Calu3 (cell line): ENCODE measurements around the gene DYNC1LI2. TPM values are rescaled to one million over a fixed set of nuclear protein-coding genes. Genes with fewer than 3 reads are reported as not detected.

Source experiments
- BruUV-seq: library from RNA; stranded (reverse); fragments of 400-500 nt; replicated peaks from 2 replicates; lab custom pipeline; 2021; lab: Mats Ljungman, UMichigan
- CTCF ChIA-PET: fragments of 300-600 bp; sonication (Branson Sonifier 250); formaldehyde crosslinking; loops from one replicate; lab custom pipeline; 2022; ENCODE audit warnings: antibody characterized with exemption; lab: Charles Lee
- DNase-seq: peaks from one replicate; pipeline ENCODE4 v3.0.0; 2022
- H3K27ac Mint-ChIP-seq: one replicate; pipeline ENCODE4 v1.8.0; 2022; ENCODE audit warnings: mixed read lengths; ENCODE audit not compliant: unreplicated experiment
- H3K27me3 Mint-ChIP-seq: one replicate; pipeline ENCODE4 v1.8.0; 2022; ENCODE audit warnings: mixed read lengths; ENCODE audit not compliant: unreplicated experiment
- H3K36me3 Mint-ChIP-seq: one replicate; pipeline ENCODE4 v1.8.0; 2022; ENCODE audit warnings: mild to moderate bottlenecking, moderate library complexity, mixed read lengths; ENCODE audit not compliant: insufficient read depth, unreplicated experiment
- H3K4me1 Mint-ChIP-seq: one replicate; pipeline ENCODE4 v1.8.0; 2022; ENCODE audit warnings: mild to moderate bottlenecking, low read depth, mixed read lengths; ENCODE audit not compliant: unreplicated experiment
- H3K4me3 Mint-ChIP-seq: one replicate; pipeline ENCODE4 v1.8.0; 2022; ENCODE audit warnings: mild to moderate bottlenecking, low read depth, moderate library complexity, mixed read lengths; ENCODE audit not compliant: unreplicated experiment
- H3K9me3 Mint-ChIP-seq: one replicate; pipeline ENCODE4 v1.8.0; 2022; ENCODE audit warnings: low read depth, mixed read lengths; ENCODE audit not compliant: unreplicated experiment
- CTCF ChIP-seq: fragments of 200-600 bp; IDR thresholded peaks from one replicate; pipeline ENCODE4 v1.8.0; 2022; ENCODE audit warnings: antibody characterized with exemption; ENCODE audit not compliant: unreplicated experiment
- intact Hi-C: fragments of 100-400 bp; cut with micrococcal nuclease; formaldehyde crosslinking; loops from one replicate; pipeline ENCODE4 v1.10.0; 2022; ENCODE audit not compliant: unreplicated experiment
- total RNA-seq: library from RNA; stranded (reverse); gene quantifications from 2 replicates; pipeline ENCODE4 v1.2.3, GENCODE V29; 2022

DYNC1LI2 gene
- total RNA-seq, 1 experiment from 2014 or later: 152 TPM

- H3K4me3 Mint-ChIP-seq: no peak overlapping the region
- BruUV-seq: no TSS peak
- CTCF ChIA-PET: interaction anchor here (0.6 kb wide), 1 partner anchor 155 kb away, joined by 5 read pairs; no protein-coding TSS in a partner anchor
- H3K36me3 Mint-ChIP-seq: peaks cover 6% of the 10 kb centered on the region
- DNase-seq: no peak
- no peaks in the 10 kb centered on the region for H3K9me3 Mint-ChIP-seq
- no peaks in the 10 kb centered on the region for H3K27me3 Mint-ChIP-seq
- TF ChIP-seq CTCF: no peak
- no peak overlapping the region for H3K27ac Mint-ChIP-seq
- peaks cover 14% of the 10 kb centered on the region for H3K4me1 Mint-ChIP-seq
- intact Hi-C loops: no loop called here
These were observed 69.1 kb downstream of the DYNC1LI2 start for GRCh38 chr16:66682271-66682670.

DNA sequence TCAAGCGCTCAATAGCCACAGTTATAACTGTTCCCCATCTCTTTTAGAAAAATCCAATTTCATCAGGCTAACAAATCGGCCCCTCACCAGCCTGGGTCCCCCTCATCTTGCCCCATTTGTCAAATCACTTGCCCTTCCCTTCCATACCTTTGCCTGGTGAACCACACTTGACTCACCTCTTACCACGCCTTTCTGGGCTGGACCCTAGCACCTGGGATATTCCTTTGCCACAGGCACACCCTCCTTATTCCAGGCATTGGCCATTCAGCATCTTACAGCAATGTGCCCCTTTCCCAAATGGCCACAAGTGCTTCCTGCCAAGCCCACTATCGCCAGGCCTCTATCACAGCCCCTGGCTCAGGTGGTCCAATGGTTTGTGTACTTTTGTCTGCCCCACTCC is 69.7 kb downstream of the DYNC1LI2 start:
- DNase-seq: no peak
- CTCF ChIA-PET: interaction anchor here (0.6 kb wide), 1 partner anchor 154 kb away, joined by 5 read pairs; no protein-coding TSS in a partner anchor

GRCh38 chr16:66678337-66678736 is 73.1 kb downstream of the DYNC1LI2 start:
- Mint-ChIP-seq H3K27me3 (no peaks in the 10 kb centered on the region), H3K9me3 (no peaks in the 10 kb centered on the region), H3K27ac (no peak overlapping the region), H3K4me3 (no peak overlapping the region), H3K36me3 (peaks cover 13% of the 10 kb centered on the region), H3K4me1 (peaks cover 26% of the 10 kb centered on the region)
- TF ChIP-seq CTCF: no peak
- CTCF ChIA-PET: interaction anchor here (0.5 kb wide), 1 partner anchor 21 kb away, joined by 3 read pairs; no protein-coding TSS in a partner anchor
- intact Hi-C loops: no loop called here
- DNase-seq: no peak
- no TSS peak for BruUV-seq

More for the DNA sequence above, 69.7 kb downstream of the DYNC1LI2 start:
- intact Hi-C loops: no loop called here
- no TSS peak for BruUV-seq
- H3K4me3 Mint-ChIP-seq: no peak overlapping the region
- H3K27ac Mint-ChIP-seq: no peak overlapping the region
- TF ChIP-seq CTCF: no peak
- no peaks in the 10 kb centered on the region for H3K27me3 Mint-ChIP-seq
- peaks cover 11% of the 10 kb centered on the region for H3K36me3 Mint-ChIP-seq
- no peaks in the 10 kb centered on the region for H3K9me3 Mint-ChIP-seq
- peaks cover 17% of the 10 kb centered on the region for H3K4me1 Mint-ChIP-seq

DNA sequence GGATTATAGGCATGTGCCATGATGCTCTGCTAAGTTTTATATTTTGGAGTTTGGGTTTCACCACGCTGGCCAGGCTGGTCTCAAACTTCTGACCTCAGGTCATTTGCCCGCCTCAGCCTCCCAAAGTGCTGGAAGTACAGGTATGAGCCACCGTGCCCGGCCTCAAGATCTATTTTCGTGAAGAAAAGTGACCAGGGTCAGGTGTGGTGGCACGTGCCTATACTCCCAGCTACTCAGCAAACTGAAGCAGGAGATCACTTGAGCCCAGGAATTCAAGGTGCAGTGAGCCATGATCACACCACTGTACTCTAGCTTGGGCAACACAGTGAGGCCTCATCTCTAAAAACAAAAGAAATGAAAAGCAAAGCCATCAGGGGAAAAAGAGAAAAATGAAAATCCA is 73.6 kb downstream of the DYNC1LI2 start:
- peaks cover 13% of the 10 kb centered on the region for H3K36me3 Mint-ChIP-seq
- no peak overlapping the region for H3K27ac Mint-ChIP-seq
- no peak overlapping the region for H3K4me3 Mint-ChIP-seq
- CTCF ChIA-PET: interaction anchor here (0.5 kb wide), 1 partner anchor 22 kb away, joined by 3 read pairs; no protein-coding TSS in a partner anchor
- no TSS peak for BruUV-seq
- no peak for TF ChIP-seq CTCF
- peaks cover 26% of the 10 kb centered on the region for H3K4me1 Mint-ChIP-seq
- DNase-seq: no peak
- H3K27me3 Mint-ChIP-seq: no peaks in the 10 kb centered on the region
- no peaks in the 10 kb centered on the region for H3K9me3 Mint-ChIP-seq
- intact Hi-C loops: no loop called here
